ENCODE measurements around the gene TMEM54.

GRCh38 chr1:32939655-32940371 lies 38.6 kb upstream of the TMEM54 start:
- no peak for TF ChIP-seq CTCF (IDR thresholded peaks at IDR 0.05)
- no peak for TF ChIP-seq POLR2A (IDR thresholded peaks at IDR 0.05)

Measured in lower leg skin (tissue), 3 donors.